ENCODE data around the gene SLC2A6.
"Not testable (repeated sequence)": the region's sequence is repeated elsewhere in the genome, so short reads cannot be mapped to it uniquely, and the experiment has no call there.

SLC2A6 gene

DNA sequence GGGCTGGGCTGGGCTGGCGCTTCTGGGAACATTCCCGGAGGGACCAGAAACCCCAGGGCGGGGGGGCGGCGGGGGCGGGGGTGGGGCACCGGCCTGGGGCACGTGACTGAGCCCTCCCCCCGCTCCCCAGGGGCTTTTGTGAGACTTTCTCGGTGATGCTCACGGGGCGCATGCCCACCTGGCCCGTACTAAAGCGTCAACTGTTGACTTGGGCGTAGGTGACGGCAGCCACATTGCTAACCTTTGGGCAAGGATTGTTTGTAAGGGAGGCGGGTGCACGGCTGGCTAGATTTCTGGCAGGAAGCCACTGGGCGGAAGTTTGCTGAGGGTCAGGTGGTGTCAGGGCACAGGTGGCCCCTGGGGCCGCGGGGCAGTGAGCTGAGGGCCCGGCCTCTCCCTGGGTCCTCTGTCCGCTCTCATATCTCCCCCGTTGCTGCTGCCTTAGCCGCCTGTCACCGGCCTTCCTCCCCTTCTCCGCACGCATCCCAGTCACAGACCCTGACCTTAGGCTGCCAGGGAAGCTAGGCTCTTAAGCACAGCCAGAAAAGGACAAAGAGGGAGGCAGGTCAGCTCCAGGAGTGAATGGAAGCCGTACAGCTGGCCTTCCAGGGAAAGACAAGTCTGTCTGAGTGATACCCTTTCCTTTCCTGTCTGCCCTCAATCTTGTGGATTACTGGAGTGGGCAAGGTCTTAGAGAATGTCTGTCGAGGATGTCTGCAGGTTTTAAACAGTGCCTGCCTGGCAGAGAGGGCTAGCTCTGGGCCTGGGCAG lies 18.3 kb downstream of the SLC2A6 start:
- peak; percentile 97 for DNase-seq (ENCODE audit: low spot score)

- DNase-seq (ENCODE audit: low spot score) = peak; percentile 98
Measured at GRCh38 chr9:133459476-133460404, 19.2 kb downstream of the SLC2A6 start, which contains the start of gene CACFD1. Gene CACFD1, plus strand, starts transcription at chr9:133459978. Its CDS starts 89 bp downstream, at chr9:133460067.

DNA sequence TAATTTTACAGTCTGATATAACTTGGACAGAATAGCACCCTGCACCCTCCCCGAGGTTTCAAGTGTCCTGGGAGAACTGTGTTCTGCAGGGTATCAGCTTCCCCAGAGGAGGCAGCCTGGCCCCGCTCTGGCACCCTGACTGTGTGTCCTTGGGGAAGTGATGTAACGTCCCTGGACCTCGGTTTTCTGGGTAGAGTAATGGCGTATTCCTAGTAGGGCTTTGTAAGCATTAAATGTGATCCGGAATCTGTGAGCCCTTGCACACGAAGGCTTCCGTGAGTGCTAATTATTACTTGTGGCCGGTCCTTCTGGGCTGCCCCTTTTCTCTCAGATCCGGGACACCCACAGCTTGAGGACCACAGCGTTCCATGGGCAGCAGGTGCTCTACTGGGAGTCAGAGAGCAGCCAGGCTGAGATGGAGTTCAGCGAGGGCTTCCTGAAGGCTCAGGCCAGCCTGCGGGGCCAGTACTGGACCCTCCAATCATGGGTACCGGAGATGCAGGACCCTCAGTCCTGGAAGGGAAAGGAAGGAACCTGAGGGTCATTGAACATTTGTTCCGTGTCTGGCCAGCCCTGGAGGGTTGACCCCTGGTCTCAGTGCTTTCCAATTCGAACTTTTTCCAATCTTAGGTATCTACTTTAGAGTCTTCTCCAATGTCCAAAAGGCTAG lies 20.1 kb downstream of the SLC2A6 start:
- DNase-seq (ENCODE audit: low spot score) = peak; percentile 43

DNA sequence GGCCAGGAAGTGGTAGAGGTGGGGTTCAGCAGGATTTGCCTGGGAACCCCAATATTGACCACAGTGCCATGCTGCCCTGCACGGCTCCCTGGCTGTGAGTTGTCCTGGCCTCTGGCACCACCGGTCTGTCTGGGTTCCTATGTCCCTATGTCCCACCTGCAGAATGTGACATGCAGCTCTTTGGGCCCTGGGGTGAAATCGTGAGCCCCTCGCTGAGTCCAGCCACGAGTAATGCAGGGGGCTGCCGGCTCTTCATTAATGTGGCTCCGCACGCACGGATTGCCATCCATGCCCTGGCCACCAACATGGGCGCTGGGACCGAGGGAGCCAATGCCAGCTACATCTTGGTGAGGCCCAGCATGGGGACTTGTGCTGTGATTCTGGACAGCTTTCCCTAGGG lies 21.2 kb downstream of the SLC2A6 start:
- DNase-seq (ENCODE audit: low spot score) = no peak

DNA sequence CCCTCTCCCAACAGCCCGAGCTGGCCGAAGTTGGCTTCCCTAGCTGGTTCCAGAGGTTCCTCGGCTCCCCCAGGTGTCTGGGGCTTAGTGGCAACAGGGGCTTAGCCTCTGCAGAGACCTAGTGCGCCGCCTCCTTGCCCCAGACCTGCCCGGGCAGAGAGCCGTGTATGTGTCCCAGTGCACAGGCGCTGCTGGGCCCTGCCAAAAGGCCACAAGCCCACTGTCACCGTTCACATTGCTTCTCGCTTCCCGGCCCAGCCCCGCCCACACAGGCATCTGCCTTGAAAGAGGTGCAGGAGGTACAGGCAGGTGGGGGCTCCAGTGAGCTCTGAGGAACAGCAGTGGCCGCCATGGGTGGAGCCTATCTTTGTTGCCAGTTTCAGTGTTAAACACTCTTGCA lies 21.7 kb downstream of the SLC2A6 start:
- no peak for DNase-seq (ENCODE audit: low spot score)

DNA sequence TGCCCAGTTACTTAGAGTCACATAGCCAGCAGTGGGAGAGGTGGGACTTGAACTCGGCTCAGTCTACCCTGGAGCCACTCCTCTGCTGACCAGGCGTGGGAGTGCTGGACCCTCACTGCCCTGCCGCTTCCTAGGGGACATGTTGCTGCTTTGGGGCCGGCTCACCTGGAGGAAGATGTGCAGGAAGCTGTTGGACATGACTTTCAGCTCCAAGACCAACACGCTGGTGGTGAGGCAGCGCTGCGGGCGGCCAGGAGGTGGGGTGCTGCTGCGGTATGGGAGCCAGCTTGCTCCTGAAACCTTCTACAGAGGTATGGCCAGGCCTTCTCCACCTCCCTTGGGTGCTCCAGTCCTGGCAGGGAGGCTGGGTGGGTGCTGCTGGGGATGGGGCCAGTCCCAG lies 22.5 kb downstream of the SLC2A6 start:
- DNase-seq (ENCODE audit: low spot score) = no peak

GRCh38 chr9:133455936-133456335 lies 23.0 kb downstream of the SLC2A6 start:
- DNase-seq (ENCODE audit: low spot score) = no peak

- DNase-seq (ENCODE audit: low spot score) = no peak
Measured at GRCh38 chr9:133454943-133455673, 23.8 kb downstream of the SLC2A6 start.

- DNase-seq (ENCODE audit: low spot score) = no peak
Measured at GRCh38 chr9:133454325-133454724, 24.6 kb downstream of the SLC2A6 start.

DNA sequence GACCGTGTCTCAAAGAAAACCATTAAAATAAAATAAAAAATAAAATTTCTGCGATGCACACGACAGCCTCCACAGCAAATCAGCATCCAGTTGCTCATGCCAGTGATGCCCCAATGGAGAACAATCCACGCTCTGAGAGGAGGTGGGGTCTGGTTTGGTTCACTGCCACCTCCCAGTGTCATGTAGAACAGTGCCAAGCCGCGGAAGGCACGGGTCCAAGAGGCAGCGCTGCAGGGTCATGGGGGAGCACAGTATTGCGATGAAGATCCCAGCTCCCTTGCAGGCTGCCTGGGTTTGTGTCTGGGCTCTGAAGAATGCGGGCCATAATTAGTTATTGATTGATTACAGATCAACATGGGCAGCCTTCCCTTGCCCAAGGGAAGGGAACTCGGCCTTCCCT lies 25.2 kb downstream of the SLC2A6 start:
- no peak for DNase-seq (ENCODE audit: low spot score)

- DNase-seq (ENCODE audit: low spot score) = no peak
Measured at GRCh38 chr9:133452562-133452961, 26.3 kb downstream of the SLC2A6 start.

DNA sequence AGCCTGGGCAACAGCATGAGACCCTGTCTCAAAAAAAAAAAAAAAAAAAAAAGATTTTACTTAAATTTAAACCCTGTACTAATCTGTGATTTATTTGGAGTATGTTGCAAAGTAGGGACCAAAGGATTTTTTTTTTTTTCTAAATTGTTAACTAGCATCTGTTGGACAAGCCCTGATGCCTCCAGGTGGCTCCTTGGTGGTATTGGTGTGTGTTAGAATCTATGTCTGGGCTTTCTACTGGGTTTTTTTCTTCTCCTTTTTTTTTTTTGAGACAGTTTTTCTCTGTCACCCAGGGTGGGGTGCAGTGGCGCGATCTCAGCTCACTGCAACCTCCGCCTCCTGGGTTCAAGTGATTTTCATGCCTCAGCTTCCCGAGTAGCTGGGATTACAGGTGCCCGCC lies 27.0 kb downstream of the SLC2A6 start:
- DNase-seq (ENCODE audit: low spot score) = not testable (repeated sequence)

DNA sequence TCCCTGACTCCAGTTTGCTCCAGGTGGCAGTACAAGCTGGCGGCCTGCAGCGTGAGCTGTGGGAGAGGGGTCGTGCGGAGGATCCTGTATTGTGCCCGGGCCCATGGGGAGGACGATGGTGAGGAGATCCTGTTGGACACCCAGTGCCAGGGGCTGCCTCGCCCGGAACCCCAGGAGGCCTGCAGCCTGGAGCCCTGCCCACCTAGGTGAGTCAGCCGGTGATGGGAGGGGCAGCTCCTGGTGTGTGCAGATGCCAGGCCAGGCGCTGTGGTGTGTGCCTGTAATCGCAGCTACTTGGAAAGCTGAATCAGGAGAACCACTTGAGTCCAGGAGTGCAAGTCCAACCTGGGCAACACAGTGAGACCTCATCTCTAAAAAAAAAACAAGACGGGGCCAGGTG lies 29.1 kb downstream of the SLC2A6 start:
- no peak for DNase-seq (ENCODE audit: low spot score)

GRCh38 chr9:133448487-133448972 lies 30.4 kb downstream of the SLC2A6 start:
- DNase-seq (ENCODE audit: low spot score) = no peak

DNA sequence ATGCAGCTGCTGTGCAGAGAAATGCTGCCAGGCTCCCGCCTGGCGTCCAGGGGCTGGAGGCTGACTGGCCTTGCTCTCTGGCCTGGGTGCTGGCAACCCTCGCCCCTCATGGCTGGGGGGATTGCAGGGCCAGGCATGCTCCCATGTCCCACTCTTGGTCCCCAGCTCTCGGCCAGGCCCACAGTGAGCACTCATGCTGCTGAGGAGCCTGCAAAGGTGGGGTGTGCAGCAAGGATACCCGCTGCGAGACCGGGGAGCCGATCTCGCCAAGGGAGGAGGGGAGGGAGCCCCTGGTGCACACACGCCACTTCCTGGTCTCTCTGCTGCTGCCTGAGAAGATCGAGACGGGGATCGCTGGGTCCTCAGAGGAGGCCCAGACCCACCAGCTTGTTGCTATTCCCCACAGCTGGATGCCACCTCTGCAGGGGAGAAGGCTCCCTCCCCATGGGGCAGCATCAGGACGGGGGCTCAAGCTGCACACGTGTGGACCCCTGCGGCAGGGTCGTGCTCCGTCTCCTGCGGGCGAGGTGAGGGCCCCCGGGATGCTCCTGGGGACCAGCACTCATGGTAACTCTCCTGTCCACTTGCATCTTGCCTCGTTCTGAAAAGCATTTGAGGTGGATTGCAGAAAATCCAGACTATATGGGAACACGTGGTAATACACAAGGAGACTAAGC lies 33.5 kb downstream of the SLC2A6 start:
- no peak for DNase-seq (ENCODE audit: low spot score)

DNA sequence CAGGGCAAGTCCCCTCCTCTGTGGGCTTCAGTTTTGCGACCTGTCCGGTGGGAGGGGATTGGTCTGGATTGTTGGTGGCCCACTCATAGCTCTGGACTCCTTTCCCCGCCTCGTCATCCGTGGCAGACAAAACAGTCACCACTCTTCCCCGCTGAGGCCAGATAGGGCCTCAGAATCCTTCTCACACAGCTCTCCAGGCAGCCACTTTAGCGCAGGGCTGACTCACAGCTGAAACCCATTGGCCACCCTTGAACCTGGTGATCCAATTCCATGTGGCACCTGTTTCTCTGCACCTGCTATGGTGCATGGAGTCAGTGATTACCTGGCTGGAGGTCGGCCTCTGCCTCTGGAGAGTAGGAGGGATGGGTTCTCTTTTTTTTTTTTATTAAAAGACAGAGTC lies 34.9 kb downstream of the SLC2A6 start:
- no peak for DNase-seq (ENCODE audit: low spot score)

DNA sequence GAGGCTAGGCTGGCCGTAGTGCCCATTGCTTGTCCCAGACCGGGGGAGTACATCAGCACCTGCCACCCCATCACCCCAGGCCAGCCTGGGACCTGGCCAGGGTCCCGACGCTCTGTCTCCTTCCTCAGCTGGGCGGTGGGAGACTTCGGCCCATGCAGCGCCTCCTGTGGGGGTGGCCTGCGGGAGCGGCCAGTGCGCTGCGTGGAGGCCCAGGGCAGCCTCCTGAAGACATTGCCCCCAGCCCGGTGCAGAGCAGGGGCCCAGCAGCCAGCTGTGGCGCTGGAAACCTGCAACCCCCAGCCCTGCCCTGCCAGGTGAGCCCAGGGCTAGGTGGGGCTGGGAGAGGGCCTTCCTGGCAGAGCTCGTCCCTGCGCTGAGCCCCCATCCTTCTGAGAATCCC lies 35.7 kb downstream of the SLC2A6 start:
- no peak for DNase-seq (ENCODE audit: low spot score)

- DNase-seq (ENCODE audit: low spot score) = no peak
Measured at GRCh38 chr9:133441571-133441970, 37.3 kb downstream of the SLC2A6 start.

GRCh38 chr9:133440874-133441273 lies 38.0 kb downstream of the SLC2A6 start:
- DNase-seq (ENCODE audit: low spot score) = no peak

- no peak for DNase-seq (ENCODE audit: low spot score)
Measured at GRCh38 chr9:133439337-133439736, 39.6 kb downstream of the SLC2A6 start.
